NCI-H1092 treated with DMSO at 0.1 percent for 48 hours (cell line): Measurements from ENCODE around the gene HPN.

Experiments used
- DNase-seq: peaks from one replicate; lab custom pipeline; 2025; lab: John Stamatoyannopoulos, UW

HPN gene

DNA sequence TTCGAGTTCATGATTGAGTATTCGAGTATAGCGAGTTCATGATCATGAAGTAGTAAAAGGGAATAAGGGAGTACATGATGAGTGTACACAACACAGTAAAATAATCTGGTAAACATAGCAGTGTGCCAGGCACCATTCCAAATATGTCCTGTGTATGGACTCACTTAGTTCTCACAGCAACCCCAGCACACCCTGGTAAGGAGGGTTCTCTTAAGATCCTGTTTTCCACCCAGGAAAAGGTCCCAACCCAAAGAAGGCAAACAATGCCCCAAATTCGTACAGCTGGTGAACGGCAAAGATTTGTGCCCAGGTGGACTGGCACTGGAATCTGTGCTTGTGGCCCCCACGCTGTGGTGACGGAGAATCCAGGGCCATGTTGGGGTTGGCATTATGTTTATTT, 21.4 kb downstream of the HPN start:
- DNase-seq, result no peak

DNA sequence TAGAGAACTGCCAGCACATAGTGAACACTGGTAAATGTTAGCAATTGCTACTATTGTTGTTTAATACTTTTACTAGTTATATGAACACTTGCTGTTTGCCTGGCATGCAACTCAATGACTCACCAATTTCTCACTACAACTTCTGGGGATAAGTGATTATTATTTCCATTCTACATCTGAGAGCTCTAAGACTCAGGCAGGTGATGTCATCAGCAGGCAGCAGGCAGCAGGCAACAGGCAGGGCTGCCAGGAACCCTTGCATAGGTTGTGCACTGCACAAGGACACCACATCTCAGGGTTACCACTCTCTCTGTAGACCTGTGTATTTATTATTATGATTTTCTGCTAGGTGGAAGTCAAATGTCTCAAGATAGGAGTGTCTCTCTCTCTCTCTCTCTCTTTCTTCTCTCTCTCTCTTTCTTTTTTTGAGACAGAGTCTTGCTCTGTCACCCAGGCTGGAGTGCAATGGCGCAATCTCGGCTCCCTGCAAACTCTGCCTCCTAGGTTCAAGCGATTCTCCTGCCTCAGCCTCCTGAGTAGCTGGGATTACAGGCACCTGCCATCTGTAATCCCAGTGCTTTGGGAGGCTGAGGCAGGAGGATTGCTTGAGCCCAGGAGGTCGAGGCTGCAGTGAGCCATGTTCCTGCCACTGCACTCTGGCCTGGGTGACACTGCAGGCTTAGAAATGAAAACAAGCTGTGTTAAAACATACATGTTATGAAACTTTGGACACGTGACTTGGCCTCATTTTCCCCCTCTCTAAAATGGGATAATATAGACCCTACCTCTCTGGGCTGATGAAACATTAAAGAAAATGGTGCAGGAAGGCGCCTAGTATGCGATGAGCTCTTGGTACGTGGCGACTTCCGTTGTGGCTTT, 22.7 kb downstream of the HPN start:
- DNase-seq, result no peak

DNA sequence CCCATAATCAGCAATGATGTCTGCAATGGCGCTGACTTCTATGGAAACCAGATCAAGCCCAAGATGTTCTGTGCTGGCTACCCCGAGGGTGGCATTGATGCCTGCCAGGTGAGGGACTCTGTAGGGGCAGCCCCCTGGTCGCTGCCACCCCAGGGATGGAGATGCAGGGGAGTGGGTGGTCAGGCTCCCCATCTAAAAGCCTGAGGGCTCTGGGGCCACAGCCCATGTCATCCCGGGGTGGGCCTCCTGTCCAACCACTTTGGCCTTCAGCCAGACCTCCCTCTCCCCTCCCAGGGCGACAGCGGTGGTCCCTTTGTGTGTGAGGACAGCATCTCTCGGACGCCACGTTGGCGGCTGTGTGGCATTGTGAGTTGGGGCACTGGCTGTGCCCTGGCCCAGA, 24.1 kb downstream of the HPN start:
- no peak for DNase-seq

DNA sequence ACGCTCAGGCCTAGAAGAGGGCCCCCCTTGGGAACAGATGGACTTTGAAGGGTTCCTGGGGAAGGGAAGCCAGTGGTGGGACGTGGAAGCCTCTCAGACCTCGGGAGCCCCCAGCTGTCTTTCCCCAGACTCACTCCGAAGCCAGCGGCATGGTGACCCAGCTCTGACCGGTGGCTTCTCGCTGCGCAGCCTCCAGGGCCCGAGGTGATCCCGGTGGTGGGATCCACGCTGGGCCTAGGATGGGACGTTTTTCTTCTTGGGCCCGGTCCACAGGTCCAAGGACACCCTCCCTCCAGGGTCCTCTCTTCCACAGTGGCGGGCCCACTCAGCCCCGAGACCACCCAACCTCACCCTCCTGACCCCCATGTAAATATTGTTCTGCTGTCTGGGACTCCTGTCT, 24.6 kb downstream of the HPN start:
- DNase-seq, result no peak

DNA sequence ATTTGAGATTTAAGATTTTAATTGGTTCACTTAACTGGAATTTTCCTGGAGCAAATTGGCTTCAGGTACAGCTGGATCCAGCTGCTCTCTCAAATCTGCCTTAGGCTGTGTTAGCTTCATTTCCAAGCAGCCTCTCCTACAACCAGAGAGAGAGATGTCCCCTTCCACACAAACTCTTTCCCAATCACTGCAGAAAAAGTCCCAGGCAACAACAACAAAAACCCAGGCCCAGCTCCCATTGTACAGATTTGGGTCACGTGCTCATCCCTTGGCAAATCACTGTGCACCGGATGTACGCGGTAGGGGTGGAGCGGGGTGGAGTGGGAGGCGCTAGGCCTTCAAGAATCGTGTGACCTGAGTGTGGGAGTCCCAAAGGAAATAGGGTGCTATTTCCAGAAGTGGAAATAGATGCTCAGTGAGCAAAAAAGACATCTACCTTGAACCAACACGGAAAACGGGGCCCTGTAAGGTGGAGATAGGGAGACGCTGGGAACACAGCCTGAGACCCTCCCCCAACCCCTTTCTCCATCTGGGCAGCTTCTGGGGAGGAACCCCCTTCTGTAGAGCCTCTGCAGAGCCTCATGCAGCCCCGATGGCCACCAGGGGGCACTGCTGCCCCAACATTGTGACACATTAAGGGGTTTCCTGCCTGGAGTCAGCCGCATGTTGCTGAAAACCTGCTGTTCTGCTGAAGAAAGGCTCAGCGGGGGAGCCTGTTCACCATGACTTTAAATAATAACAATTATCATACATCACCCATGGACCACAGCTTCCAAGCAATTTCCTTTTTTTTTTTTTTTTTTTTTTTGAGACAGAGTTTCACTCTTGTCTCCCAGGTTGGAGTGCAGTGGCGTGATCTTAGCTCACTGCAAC, 25.4 kb downstream of the HPN start:
- peak; percentile 32 for DNase-seq

DNA sequence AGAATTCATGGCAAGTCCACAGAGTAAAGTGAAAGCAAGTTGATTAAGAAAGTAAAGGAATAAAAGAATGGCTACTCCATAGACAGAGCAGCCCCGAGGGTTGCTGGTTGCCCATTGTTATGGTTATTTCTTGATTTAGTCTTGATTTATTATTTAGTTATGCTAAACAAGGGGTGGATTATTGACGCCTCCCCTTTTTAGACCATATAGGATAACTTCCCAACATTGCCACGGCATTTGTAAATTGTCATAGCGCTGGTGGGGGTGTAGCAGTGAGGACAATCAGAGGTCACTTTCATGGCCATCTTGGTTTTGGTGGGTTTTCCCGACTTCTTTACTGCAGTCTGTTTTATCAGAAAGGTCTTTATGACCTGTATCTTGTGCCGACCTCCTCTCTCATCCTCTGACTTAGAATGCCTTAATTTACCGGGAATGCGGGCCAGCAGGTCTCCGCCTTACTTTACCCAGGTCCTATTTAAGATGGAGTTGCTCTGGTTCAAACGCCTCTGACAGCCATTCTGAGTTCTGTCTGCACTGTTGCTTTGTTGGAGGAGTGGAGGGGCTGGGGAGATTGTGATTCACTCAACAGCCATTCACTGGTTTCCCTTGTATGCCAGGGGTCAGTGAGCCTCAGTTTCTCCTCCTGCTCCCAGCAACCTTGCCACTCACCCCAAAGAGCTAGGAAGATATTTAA, 27.6 kb downstream of the HPN start:
- DNase-seq, result no peak

DNA sequence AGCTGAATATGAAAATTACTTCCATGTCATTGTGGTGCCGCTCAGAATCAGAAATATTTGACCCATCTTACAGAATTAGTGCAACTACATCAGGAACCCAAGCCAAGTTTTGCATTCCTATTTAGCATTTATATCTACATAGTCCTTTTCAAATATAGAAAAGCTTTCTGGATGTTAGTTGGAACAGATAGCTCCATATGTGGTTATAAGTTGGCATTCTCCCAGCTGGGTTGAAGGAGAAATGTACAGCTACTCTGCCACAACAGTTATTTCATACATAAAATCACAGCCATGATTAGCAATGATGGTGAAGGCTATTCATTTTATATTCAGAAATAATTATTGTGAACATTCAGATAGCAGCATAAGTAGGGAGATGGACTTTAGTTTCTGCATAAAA, 28.2 kb downstream of the HPN start:
- no peak for DNase-seq

DNA sequence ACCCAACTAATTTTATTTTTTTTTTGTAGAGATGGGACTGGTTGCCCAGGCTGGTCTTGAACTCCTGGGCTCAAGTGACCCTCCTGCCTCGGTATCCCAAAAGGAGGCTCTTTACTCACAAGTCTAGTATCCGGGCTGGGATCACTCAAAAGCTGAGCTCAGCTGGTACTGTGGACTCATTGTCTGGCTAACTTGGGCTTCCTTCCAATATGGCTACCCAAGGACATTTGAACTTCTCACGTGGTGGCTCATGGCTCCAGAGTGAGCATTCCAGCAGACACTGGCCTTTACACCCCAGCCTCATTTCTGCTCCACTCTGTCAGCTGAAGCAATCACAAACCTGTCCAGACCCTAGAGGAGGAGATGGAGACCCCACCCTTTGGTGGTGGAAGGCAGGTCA, 28.9 kb downstream of the HPN start:
- no peak for DNase-seq

DNA sequence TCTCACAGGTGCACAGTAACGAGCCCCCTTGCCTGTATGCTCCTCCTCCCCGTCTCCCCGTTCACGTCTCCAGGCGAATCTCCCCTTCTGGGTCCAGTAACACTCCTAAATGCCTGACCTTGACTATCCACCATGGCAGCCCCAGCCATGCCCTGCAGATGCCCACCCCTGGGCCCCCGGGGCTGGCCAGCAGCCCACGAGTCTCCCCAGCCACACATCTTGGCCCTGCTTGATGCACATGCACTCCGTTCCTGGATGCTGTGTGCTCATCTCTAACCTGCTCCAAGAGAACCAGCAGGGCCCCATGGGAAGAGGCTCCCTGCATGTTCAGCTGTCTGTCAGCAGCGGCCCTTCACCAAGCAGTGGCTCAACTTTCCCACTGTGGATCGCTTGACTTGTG, 32.0 kb downstream of the HPN start:
- no peak for DNase-seq

DNA sequence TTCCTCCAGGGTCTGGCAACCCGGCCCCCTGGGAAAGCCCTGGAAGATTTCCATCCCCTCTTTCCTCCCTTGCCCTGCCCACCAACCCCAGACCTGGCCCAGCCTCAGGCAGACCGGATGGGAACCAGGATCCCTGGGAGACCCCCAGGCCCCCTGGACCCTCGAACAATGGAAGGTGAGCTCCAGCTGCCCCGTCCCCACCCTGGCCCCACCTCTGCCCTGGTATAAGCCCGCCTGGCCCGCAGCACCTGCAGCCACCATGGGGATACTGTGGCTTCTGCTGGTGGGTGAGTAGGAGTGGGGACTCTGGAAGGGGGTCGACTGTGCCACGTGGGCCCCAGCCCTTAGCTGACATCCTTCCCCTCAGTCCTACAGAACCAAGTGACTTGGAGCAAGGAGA, 32.4 kb downstream of the HPN start:
- no peak for DNase-seq

DNA sequence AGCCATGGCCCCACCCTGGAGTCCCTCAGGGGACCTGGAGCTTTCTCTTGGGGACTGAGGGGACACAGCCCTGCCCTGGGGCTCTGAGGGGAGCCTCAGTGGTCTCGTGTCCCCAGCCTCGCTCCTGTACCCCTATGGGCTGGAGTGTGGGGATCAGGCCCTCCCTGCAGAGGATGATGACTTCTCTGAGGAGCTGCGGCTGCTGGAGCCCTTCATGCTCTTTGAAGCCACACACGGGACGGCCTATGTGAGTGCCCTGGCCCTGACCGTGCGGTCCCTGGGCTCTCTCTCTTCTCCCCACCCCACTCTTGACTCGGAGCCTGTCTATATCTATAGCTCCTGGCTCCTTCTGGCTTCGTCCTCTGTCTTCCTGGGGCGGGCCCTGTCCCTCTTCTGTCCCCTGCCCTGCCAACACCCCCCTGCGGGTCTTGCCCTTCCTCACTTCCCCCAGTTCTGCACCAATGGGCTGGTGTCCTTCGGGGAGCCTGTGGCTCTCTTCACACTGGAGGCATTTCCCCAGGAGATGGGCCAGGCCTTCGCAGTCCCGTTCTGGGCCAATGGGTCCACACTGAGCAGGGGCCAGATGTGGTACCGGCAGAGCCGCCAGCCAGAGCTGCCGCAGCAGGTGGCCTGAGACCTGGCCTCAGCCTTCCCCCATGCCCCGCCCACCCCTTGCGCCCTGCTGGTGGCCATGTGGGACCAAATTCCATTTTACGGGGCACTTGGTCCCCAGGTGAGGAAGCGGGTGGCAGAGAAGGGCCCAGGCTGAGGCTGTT, 33.1 kb downstream of the HPN start:
- no peak for DNase-seq

DNA sequence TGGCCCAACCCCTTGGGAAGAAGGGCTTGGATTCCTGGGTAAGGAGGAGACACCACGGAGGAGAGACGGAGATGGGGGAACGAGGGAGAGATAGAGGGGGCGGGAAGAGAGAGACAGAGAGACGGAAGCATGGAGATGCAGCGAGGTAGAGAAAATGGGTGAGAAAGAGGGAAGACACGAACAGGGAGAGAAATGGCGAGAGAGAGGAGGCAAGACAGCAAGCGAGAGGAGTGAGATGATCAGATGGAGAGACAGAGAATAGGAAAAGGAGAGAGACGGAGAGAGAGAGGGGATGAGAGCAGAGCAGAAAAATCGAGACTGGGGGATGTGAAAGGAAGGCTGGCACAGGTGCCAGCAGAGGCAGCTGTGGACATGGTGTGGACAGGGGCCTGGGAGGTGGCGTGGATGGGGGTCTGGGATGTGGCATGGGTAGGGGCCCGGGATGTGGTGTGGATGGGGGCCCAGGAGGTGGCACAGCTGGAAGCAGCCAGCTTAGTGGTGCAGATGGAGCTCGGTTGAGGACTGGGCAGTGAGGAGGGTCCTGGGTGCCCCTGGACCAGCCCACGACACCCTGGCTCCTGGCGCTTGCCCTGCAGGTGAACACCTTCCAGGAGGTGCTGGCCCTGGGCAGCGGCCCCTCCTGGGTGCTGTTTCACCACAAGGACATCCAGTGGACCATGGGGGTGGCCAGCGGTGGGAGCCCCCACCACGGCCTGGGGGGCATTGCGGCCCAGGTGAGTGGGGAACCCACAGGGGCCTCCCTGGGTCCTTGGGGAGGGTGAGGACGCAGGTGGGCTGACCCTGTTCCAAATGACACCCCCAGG, 33.9 kb downstream of the HPN start:
- no peak for DNase-seq

DNA sequence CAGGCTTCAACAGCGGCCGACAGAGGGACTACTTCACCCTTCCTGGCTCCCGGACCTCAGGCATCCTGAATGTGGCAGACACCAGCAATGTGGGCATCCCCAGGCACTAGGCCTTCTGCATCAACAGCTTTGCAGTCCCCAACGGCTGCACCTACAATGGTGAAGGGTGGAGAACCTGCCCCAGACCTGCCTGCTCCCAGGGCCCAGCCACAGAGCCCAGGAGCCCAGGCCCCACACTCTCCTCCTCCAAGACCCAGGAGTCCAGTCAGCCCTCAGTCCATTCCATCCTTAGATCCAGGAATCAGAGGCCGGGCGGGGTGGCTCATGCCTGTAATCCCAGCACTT, 34.5 kb downstream of the HPN start:
- no peak for DNase-seq

DNA sequence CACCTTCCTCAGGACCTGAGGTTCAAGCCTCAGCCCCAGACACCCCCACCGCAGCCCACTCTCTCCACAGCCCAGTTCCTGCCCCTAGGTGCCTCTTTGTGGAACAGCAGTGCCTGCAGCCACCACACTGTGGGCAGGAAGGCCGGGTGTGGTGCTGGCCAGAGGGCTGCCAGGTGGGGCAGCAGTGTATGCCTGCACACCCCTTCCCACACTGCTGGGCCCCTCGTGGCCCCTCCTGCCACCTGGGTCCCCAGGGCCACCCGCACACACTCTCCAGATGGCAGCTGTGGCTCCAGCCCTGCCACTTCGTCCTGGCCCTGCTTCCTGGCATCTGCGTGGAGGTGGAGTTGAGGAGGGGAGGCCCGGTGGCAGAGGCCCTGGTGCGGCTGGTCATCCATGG, 35.1 kb downstream of the HPN start:
- no peak for DNase-seq

DNA sequence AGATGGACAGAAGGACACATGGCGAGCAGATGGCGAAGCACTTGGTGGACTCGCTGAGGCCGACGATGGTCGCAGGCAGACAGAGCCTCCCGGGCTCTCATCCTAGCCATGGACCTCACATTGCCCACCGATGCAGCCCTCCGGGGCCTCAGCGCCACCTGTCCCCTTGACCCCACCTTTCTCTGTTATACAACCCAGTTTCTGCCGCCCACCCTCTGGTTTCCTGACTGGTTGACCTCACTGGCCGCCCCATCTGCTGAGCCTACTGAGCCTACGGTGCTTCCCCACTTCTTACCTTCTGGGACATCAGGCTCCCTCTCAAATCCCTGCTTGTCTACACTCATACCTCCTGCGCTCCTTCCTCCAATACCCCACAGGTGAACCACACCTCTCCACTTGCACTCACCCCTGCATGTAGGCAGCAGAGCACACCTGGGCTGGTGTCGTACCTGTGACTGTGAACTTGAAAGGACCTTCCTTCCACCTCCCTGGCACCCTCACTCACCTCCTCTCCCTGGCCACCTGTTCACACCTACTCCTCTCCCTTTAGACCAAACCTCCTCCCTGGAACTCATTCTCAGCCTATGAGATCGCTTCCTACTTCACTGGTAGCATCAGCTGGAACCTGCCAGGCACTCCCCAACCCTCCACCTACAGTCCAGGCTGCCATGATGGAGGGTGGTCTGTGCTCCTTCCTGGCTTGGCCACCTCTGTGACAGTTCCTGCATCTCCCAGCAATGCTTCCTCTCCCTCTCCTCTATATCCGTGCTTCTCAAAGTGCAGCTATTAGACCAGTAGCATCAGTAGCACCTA, 36.1 kb downstream of the HPN start:
- no peak for DNase-seq

DNA sequence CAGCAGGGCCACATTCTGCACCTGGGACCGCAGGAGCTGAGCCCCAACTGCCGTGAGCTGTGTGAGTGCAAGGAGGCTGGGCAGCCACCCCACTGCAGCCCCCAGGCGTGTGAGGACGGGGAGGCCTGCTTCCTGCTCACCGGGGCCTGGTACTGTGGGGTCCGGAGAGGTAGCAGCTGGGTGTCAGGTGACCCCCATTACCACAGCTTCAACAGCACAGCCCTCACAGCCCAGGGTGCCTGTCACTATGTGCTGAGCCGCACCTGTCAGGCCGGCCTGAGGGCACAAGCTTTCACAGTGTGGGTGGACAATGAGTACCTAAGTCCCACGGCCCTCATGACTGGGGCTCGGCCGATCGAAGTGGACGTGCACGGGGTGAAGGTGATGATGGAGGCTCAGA, 38.3 kb downstream of the HPN start:
- DNase-seq, result no peak

DNA sequence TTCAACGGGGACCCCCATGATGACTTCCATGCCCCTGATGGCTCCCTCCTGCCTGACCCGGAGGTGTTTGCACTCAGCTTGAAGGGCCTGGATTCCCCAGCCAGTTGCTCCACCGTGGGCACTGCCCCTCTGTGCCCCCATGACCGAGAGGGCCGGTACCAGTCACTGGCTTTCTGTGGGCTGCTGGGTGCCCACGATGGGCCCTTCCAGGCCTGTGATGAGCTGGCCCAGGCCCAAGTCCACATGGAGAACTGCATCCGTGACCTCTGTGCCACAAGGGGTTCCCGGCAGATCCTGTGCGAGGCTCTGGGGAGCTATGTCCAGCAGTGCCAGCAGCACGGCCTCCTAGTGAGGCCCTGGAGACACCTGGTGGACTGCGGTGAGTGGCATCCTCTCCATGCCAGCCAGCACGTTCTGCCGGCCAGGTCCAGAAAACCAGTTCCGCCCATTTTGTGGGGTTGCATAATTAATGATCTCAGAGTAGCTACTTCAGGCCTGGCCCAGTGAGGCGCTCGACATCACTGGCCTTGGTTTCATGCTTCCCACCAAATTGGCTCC, 39.2 kb downstream of the HPN start:
- no peak for DNase-seq

DNA sequence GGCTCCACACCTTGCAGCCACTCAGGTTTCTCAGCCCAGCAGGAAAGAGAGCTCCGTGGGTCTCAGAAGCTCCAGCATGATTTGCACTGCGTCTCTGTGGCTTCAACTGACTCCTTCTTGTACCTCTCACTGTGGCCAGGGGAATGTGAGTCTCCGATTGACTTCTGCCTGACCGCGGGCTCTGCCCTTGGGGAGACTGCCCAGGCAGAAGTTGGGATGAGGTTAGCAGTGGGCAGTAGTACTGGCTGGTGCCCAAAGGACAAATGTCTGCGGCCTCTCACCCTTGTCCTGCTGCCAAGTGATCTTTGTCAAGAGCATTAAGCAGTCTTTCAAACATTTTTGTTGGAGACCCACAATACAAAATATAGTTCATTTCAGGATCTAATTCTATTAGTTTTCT, 39.7 kb downstream of the HPN start:
- no peak for DNase-seq

DNA sequence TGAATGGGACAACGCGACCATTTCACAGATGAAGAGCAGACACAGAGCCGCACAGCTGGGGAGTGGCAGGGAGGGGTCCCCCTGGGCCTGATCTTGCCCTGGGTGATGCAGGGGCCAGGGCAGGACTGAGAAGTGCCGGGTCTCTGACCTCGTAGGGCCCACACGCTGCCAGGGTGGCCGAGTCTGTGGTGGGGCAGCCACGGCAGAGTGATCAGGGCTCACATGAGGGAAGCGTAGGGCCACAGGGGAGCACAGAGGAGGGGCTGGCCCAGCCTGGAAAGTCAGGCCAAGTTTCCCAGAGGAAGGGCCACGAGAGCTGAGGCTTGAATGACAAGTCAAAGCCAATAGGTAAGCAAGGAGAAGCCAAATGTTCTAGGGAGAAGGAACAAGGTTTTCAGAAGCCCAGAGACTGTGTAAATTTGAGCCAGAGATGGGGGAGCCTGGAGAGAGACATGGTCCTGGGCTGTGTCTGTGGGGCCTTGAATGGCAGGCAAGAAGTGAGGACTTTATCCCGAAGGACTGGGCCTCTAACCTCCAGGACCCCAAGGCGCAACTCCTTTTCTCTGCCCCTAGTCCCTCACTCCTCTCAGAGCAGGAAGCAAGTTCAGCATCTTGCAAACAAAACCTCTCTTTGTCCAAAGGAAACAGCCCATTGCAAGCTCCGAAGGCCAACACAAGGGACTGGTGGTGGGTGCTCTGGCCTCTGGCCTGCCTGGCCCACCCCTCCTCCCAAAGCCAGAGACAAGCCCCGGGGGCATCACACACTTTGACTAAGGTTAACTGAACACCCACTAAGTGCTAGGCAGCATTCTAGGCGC, 42.4 kb downstream of the HPN start:
- DNase-seq, result no peak
